Tibial artery (tissue), 4 donors: ENCODE data around the gene C1orf94.

Experiments used
- DNase-seq, 2 donors: peaks; one replicate each; pipeline ENCODE4 v3.0.0-alpha.2; 2019
- H3K27ac ChIP-seq, 2 donors: fragments of 200-600 bp; sonication (generic) in 1 of 2; 1 replicate in 1 of 2; 2 replicates in 1 of 2; pipeline ENCODE4 v1.5.1; 2018 to 2019; ENCODE audit warnings: mild to moderate bottlenecking in 1 of 2
- H3K27me3 ChIP-seq, 2 donors: fragments of 200-600 bp; sonication (generic) in 1 of 2; one replicate each; pipeline versions ENCODE4 v1.5.1 to v1.6.0; 2016 to 2019
- H3K36me3 ChIP-seq, 3 donors: fragments of 200-600 bp; sonication (generic) in 2 of 3; one replicate each; pipeline ENCODE4 v1.5.1; 2016 to 2019; ENCODE audit warnings: mild to moderate bottlenecking in 2 of 3
- H3K4me1 ChIP-seq, 4 donors: fragments of 200-600 bp; sonication (generic) in 2 of 4; 1 replicate in 3 of 4; 2 replicates in 1 of 4; pipeline ENCODE4 v1.5.1; 2016 to 2019
- H3K4me3 ChIP-seq, 2 donors: fragments of 200-600 bp; sonication (generic) in 1 of 2; 1 replicate in 1 of 2; 2 replicates in 1 of 2; pipeline ENCODE4 v1.5.1; 2018 to 2019; ENCODE audit warnings: mild to moderate bottlenecking in 2 of 2
- H3K9me3 ChIP-seq, 3 donors: fragments of 200-600 bp; sonication (generic) in 1 of 3; one replicate each; pipeline ENCODE4 v1.5.1; 2016 to 2019
- intact Hi-C: fragments of 100-400 bp; cut with DNase I; formaldehyde crosslinking; loops from one replicate; pipeline ENCODE4 v1.15.0; 2023; ENCODE audit warnings: low total_unique reads
- TF ChIP-seq, protein P1 (sequence below), 2 experiments: fragments of 200-600 bp in 1 of 2; fragments of 450-650 bp in 1 of 2; IDR thresholded peaks; one replicate each; pipeline ENCODE4 v1.5.1; 2017 to 2019; ENCODE audit warnings: antibody characterized with exemption in 2 of 2, mild to moderate bottlenecking in 1 of 2, moderate library complexity in 1 of 2

The C1orf94 gene

DNA sequence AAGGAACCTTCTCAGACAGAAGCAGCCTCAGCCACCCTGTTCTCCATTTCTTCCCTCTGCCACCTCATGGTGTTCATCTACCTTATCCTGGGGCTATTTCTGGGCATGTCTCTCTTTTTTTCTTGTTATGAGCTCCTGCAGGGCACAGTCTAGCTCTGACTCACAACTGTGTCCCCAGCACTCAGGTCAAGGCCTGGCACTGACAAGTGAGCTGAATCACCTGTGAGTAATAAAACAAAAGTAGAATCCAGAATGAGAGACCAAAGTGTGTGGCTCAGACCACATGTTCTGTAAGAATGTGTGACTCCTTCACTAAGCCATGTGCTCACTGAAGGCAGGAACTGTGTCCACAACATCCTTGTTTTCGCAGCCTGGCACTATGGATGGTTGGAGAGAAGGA, 23.2 kb downstream of the C1orf94 start:
- H3K36me3 ChIP-seq: no peaks in the 10 kb centered on the region
- no peak overlapping the region for H3K4me3 ChIP-seq
- H3K4me1 ChIP-seq: no peaks in the 10 kb centered on the region
- intact Hi-C loops: no loop called here
- DNase-seq: no peak
- peaks cover 0 to 8% of the 10 kb centered on the region in 2 donors for H3K27me3 ChIP-seq
- TF ChIP-seq, protein P1, sequence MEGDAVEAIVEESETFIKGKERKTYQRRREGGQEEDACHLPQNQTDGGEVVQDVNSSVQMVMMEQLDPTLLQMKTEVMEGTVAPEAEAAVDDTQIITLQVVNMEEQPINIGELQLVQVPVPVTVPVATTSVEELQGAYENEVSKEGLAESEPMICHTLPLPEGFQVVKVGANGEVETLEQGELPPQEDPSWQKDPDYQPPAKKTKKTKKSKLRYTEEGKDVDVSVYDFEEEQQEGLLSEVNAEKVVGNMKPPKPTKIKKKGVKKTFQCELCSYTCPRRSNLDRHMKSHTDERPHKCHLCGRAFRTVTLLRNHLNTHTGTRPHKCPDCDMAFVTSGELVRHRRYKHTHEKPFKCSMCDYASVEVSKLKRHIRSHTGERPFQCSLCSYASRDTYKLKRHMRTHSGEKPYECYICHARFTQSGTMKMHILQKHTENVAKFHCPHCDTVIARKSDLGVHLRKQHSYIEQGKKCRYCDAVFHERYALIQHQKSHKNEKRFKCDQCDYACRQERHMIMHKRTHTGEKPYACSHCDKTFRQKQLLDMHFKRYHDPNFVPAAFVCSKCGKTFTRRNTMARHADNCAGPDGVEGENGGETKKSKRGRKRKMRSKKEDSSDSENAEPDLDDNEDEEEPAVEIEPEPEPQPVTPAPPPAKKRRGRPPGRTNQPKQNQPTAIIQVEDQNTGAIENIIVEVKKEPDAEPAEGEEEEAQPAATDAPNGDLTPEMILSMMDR (IDR thresholded peaks at IDR 0.05): no peak
- H3K27ac ChIP-seq: no peak overlapping the region
- H3K9me3 ChIP-seq: no peaks in the 10 kb centered on the region

DNA sequence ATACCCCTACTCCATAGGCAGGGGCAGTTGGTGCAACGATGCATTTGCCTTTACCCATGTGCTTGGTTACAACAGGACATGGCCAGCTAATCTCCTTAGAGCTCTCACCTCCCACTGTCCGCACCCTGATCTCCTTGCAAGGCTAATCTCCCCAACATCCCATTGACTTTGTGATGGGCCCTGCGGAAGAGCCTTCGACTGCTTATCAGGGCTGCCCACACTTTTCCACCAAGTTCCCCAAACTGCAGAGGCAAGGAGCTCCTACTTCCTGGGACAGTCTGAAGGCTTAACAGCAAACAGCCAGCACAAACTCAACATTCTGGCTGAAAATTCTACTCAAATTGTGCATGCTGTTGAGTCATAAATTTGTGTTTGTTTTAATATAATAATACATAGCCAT, 36.0 kb downstream of the C1orf94 start:
- no peak overlapping the region for H3K27ac ChIP-seq
- peaks cover 0 to 37% of the 10 kb centered on the region in 2 donors for H3K27me3 ChIP-seq
- TF ChIP-seq, protein P1 (IDR thresholded peaks at IDR 0.05): no peak
- H3K4me1 ChIP-seq: no peaks in the 10 kb centered on the region
- intact Hi-C loops: no loop called here
- H3K9me3 ChIP-seq: no peaks in the 10 kb centered on the region
- no peaks in the 10 kb centered on the region for H3K36me3 ChIP-seq
- DNase-seq: no peak
- no peak overlapping the region for H3K4me3 ChIP-seq

DNA sequence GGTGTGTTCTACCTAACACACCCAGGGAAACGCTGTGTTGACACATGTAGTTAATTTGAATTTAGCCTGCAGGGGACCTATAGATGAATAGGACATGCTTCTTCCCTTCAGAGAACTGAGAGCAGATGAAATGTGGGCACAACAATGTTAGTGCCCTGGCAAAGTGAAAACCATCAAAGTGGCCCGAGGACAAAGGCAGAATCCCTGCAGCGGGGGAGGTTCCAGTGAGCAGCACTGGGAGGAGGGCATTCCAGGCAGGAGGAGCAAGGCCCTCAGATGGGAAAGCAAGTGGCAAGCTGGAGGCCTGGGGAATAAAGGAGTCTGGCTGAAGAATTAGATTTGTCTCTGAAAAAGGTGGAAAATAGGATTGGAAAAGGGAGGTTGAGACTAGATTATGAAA, 37.2 kb downstream of the C1orf94 start:
- TF ChIP-seq, protein P1 (IDR thresholded peaks at IDR 0.05): no peak
- Histone ChIP-seq H3K4me1 (no peaks in the 10 kb centered on the region), H3K27ac (no peak overlapping the region), H3K36me3 (no peaks in the 10 kb centered on the region), H3K9me3 (no peaks in the 10 kb centered on the region), H3K27me3 (peaks cover 0 to 31% of the 10 kb centered on the region in 2 donors), H3K4me3 (no peak overlapping the region)
- DNase-seq: no peak
- intact Hi-C loops: no loop called here

DNA sequence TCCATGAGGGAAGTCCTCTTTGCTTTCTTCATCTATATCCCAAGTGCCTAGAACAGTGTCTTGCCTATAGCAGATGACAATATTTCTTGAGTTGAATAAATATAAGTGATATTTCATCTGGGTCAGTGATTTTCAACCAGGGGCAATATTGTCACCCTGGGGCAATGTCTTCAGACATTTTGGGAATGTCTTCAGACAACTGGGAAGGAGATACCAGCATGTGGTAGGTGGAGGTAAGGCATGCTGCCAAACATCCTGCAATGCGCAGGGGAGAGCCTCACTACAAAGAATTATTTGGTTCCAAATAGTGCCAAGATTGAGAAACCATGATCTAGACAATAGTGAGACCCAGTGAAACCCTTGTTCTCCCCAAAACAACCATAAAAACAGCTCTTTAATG, 54.7 kb downstream of the C1orf94 start:
- intact Hi-C loops: no loop called here
- Histone ChIP-seq H3K27me3 (peaks cover 0 to 2% of the 10 kb centered on the region in 2 donors), H3K4me3 (no peak overlapping the region), H3K36me3 (no peaks in the 10 kb centered on the region), H3K9me3 (no peaks in the 10 kb centered on the region), H3K27ac (no peak overlapping the region), H3K4me1 (no peaks in the 10 kb centered on the region)
- DNase-seq: no peak
- TF ChIP-seq, protein P1 (IDR thresholded peaks at IDR 0.05): no peak

DNA sequence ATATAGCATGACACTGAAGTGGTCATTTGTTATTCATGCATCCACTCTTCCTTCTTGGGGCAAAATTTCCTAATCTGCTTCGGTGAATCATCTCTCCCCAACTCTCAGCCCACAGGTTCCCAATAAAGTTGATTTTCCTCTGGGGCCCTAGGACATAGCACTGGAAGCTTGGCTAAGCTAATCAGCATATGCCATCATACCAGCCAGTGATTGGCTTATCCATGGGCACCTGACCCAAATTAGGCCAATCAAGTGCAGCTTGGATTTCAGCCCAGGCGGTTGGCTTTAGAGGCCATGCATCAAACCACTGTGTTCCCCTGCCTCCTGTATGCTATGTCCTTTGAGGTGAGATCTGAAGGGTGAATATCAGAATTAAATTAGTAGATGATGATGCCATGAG, 58.9 kb downstream of the C1orf94 start:
- Histone ChIP-seq H3K27me3 (peaks cover 0 to 5% of the 10 kb centered on the region in 2 donors), H3K27ac (no peak overlapping the region), H3K4me3 (no peak overlapping the region), H3K4me1 (no peaks in the 10 kb centered on the region), H3K36me3 (no peaks in the 10 kb centered on the region), H3K9me3 (no peaks in the 10 kb centered on the region)
- DNase-seq: no peak
- intact Hi-C loops: no loop called here
- TF ChIP-seq, protein P1 (IDR thresholded peaks at IDR 0.05): no peak

DNA sequence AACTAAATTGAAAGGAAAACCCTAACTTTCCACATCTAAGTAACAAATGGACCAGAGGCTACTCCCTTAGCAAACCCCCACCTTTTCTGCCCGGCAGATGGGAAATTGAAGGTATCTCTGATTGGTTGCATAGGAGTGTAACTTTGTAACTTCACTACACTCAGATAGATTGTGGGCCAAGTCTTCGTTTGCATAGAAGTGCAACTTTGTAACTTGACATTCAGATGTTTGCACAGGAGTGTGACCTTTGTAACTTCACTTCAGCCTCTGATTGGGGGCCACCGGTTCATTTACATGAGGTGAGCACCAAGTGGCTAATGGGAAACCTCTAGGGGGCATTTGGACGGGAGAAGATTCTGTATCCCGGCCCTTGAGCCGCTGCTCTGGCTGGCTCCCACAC, 59.4 kb downstream of the C1orf94 start:
- TF ChIP-seq, protein P1 (IDR thresholded peaks at IDR 0.05): no peak

More for the DNA sequence above, 59.4 kb downstream of the C1orf94 start:
- no peaks in the 10 kb centered on the region for H3K36me3 ChIP-seq
- no peaks in the 10 kb centered on the region for H3K4me1 ChIP-seq
- DNase-seq: no peak
- peaks cover 0 to 5% of the 10 kb centered on the region in 2 donors for H3K27me3 ChIP-seq
- no peak overlapping the region for H3K4me3 ChIP-seq
- H3K27ac ChIP-seq: no peak overlapping the region
- intact Hi-C loops: no loop called here
- H3K9me3 ChIP-seq: no peaks in the 10 kb centered on the region
